Lung (tissue), 12 donors: ENCODE data around the gene DYNLRB2. TPM values are rescaled to one million over a fixed set of nuclear protein-coding genes. Genes with fewer than 3 reads are reported as not detected.

ENCODE experiments used
- ATAC-seq: fragments of 200-7000 bp; cut with Tn5 transposase; one replicate; pipeline ENCODE4 v1.9.1; 2020; ENCODE audit warnings: moderate number of reproducible peaks; ENCODE audit not compliant: insufficient read depth, low FRiP score
- DNase-seq, 3 donors: peaks; one replicate each; pipeline ENCODE4 v3.0.0-alpha.2; 2013 to 2017
- H3K27ac ChIP-seq, 2 donors: one replicate each; pipeline ENCODE4 v1.5.1; 2013; ENCODE audit warnings: mild to moderate bottlenecking in 2 of 2, moderate library complexity in 2 of 2, control low read depth in 1 of 2, inconsistent platforms in 1 of 2, low read depth in 1 of 2, low read length in 1 of 2
- H3K27me3 ChIP-seq, 3 donors: one replicate each; pipeline ENCODE4 v1.5.1; 2013; ENCODE audit warnings: low read length in 2 of 3; ENCODE audit not compliant: control insufficient read depth in 3 of 3, insufficient read depth in 3 of 3
- H3K36me3 ChIP-seq, 4 donors: one replicate each; pipeline ENCODE4 v1.5.1; 2013; ENCODE audit warnings: low read length in 4 of 4, mild to moderate bottlenecking in 1 of 4, moderate library complexity in 1 of 4; ENCODE audit not compliant: control insufficient read depth in 4 of 4, insufficient read depth in 4 of 4
- H3K4me1 ChIP-seq, 5 donors: one replicate each; pipeline ENCODE4 v1.5.1; 2013; ENCODE audit warnings: low read length in 5 of 5, mild to moderate bottlenecking in 2 of 5, moderate library complexity in 1 of 5; ENCODE audit not compliant: control insufficient read depth in 5 of 5, insufficient read depth in 5 of 5
- H3K4me3 ChIP-seq: one replicate; pipeline ENCODE4 v1.5.1; 2013; ENCODE audit warnings: mild to moderate bottlenecking, control low read depth, moderate library complexity
- H3K9ac ChIP-seq, 2 donors: one replicate each; pipeline ENCODE4 v1.5.1; 2013; ENCODE audit warnings: low read length in 2 of 2, control low read depth in 1 of 2; ENCODE audit not compliant: insufficient read depth in 1 of 2
- H3K9me3 ChIP-seq, 4 donors: one replicate each; pipeline ENCODE4 v1.5.1; 2013; ENCODE audit warnings: low read length in 3 of 4, mild to moderate bottlenecking in 1 of 4, moderate library complexity in 1 of 4; ENCODE audit not compliant: control insufficient read depth in 4 of 4, insufficient read depth in 3 of 4
- WGBS, 2 donors: extraction: QIAGEN DNeasy Blood & Tissue Kit; methylation state at CpG; one replicate each; pipeline ENCODE4 v1.1.7; 2013; 5-methylcytosine and 5-hydroxymethylcytosine counted together
- polyA plus RNA-seq, 2 donors: library from polyadenylated mRNA; stranded (reverse); fragments of 200-250 nt; gene quantifications; one replicate each; pipeline ENCODE4 v1.2.1, GENCODE V29; 2013
- total RNA-seq, 2 donors: library from RNA; depleted of rRNA in 1 of 2; stranded (reverse); fragments of >200 nt in 1 of 2; gene quantifications; one replicate each; pipeline ENCODE4 v1.2.1, GENCODE V29; 2014 to 2021
- TF ChIP-seq, protein P1 (sequence below): IDR thresholded peaks from 2 replicates; pipeline ENCODE4 v1.5.1; 2012; ENCODE audit warnings: mild to moderate bottlenecking; ENCODE audit errors: control extremely low read depth, extremely low read depth
- donor health status: control.
- donor health status: control.
- donor health status: Bipolar disorder and iron deficiency.
- donor health status: healthy.
- donor health status: DM: yes; HTN: yes; CAD: no.

The DYNLRB2 gene
- total and polyA plus RNA-seq, 4 donors: 15.8 to 20.9 (median 17.6) TPM

DNA sequence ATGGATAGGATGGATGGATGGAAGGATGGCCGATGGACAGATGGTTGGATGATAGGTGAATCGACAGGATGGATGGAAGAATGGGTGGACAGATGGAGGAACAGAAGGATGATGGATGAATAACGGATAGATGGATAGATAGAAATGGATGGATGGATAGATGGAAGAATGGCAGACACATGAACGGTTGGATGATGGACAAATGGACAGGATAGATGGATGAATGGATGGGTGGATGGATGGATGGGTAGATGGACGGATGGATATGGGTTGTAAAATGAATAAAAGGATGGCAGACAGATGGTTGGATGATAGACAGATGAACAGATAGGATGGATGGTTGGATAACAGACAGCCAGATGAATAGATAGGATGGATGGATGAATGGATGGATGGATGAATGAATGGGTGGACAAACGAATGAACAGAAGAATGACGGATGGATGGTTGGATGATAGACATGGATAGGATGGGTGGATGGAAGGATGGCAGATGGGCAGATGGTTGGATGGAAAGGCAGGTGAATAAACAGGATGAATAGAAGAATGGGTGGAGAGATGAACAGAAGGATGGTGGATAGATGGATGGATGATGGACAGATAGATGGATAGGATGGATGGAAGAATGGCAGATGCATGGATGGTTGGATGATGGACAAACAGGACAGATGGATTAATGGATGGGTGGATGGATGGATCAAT is 55.9 kb downstream of the DYNLRB2 start:
- Histone ChIP-seq H3K36me3 (peaks cover 0 to 3% (median 0%) of the 10 kb centered on the region in 4 donors), H3K9ac (no peak overlapping the region), H3K27me3 (no peaks in the 10 kb centered on the region), H3K27ac (no peak overlapping the region), H3K4me1 (no peaks in the 10 kb centered on the region), H3K9me3 (peaks cover 0 to 3% (median 0%) of the 10 kb centered on the region in 4 donors), H3K4me3 (no peak overlapping the region)
- 88% methylated on average over 7 of the region's 7 CpGs for whole genome bisulfite sequencing, 2 donors
- no peak for DNase-seq
- TF ChIP-seq, protein P1, sequence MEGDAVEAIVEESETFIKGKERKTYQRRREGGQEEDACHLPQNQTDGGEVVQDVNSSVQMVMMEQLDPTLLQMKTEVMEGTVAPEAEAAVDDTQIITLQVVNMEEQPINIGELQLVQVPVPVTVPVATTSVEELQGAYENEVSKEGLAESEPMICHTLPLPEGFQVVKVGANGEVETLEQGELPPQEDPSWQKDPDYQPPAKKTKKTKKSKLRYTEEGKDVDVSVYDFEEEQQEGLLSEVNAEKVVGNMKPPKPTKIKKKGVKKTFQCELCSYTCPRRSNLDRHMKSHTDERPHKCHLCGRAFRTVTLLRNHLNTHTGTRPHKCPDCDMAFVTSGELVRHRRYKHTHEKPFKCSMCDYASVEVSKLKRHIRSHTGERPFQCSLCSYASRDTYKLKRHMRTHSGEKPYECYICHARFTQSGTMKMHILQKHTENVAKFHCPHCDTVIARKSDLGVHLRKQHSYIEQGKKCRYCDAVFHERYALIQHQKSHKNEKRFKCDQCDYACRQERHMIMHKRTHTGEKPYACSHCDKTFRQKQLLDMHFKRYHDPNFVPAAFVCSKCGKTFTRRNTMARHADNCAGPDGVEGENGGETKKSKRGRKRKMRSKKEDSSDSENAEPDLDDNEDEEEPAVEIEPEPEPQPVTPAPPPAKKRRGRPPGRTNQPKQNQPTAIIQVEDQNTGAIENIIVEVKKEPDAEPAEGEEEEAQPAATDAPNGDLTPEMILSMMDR: no peak
- ATAC-seq: no peak

DNA sequence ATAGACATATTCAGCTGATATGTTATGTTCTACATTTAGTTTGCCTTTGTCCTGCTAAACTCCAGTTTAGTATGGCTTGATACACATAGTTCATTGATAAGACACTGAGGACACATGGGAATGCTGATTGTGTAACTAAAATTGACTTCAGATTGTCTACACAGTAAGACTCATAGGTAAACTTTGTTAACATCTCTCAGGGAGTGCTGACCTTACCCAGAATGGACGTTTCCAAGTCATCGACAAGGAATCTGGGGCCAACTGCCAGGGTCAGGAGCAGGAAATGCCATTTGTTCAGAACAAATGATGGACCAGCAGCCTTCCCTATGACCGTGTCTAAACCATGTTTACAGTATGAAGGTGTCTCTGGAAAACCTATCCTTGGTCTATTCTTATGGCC is 58.7 kb downstream of the DYNLRB2 start:
- TF ChIP-seq, protein P1: no peak
- WGBS, 2 donors: 77 to 83% methylated on average over 3 of the region's 3 CpGs
- H3K4me1 ChIP-seq: no peaks in the 10 kb centered on the region
- H3K9me3 ChIP-seq: peaks cover 0 to 3% (median 0%) of the 10 kb centered on the region in 4 donors
- no peak overlapping the region for H3K9ac ChIP-seq
- peaks cover 0 to 3% (median 0%) of the 10 kb centered on the region in 4 donors for H3K36me3 ChIP-seq
- DNase-seq: no peak
- no peaks in the 10 kb centered on the region for H3K27me3 ChIP-seq
- no peak overlapping the region for H3K4me3 ChIP-seq
- H3K27ac ChIP-seq: no peak overlapping the region
- no peak for ATAC-seq
